CD4-positive, alpha-beta memory T cell (primary cell): ENCODE results near the gene SYT10. TPM values are rescaled to one million over a fixed set of nuclear protein-coding genes. Genes with fewer than 3 reads are reported as not detected.

Experiments
- CTCF ChIA-PET: fragments of 350-600 bp; sonication (Branson Sonifier 250); formaldehyde crosslinking; loops from one replicate; lab custom pipeline; 2021; ENCODE audit warnings: inconsistent platforms; ENCODE audit not compliant: partially characterized antibody; lab: Charles Lee
- POLR2A ChIA-PET: fragments of 350-600 bp; sonication (Branson Sonifier 250); formaldehyde crosslinking; loops from one replicate; lab custom pipeline; 2021; ENCODE audit not compliant: partially characterized antibody; lab: Charles Lee
- DNase-seq, 5 donors: peaks; one replicate each; pipeline versions ENCODE4 v3.0.0 to v3.0.0-alpha.2; 2020 to 2022; ENCODE audit warnings: mixed read lengths in 1 of 5
- H3K27ac ChIP-seq: one replicate; pipeline ENCODE4 v1.7.0; 2013; ENCODE audit warnings: low read depth, low read length
- H3K27me3 ChIP-seq: 2 replicates; pipeline ENCODE4 v1.7.0; 2013; ENCODE audit warnings: mild to moderate bottlenecking, low read length, moderate library complexity; ENCODE audit not compliant: insufficient read depth
- H3K36me3 ChIP-seq: 2 replicates; pipeline ENCODE4 v1.7.0; 2013; ENCODE audit warnings: mild to moderate bottlenecking, low read length, moderate library complexity; ENCODE audit not compliant: insufficient read depth
- H3K4me1 ChIP-seq: 2 replicates; pipeline ENCODE4 v1.7.0; 2013; ENCODE audit warnings: mild to moderate bottlenecking, low read length, moderate library complexity; ENCODE audit not compliant: insufficient read depth
- H3K4me3 ChIP-seq, 2 donors: one replicate each; pipeline ENCODE4 v1.7.0; 2013; ENCODE audit warnings: low read length in 2 of 2, mild to moderate bottlenecking in 1 of 2
- H3K9me3 ChIP-seq, 2 donors: one replicate each; pipeline ENCODE4 v1.7.0; 2013; ENCODE audit warnings: low read length in 2 of 2, control low read depth in 1 of 2; ENCODE audit not compliant: control insufficient read depth in 1 of 2
- H3K27ac Mint-ChIP-seq, 7 donors: one replicate each; pipeline ENCODE4 v1.8.0; 2020 to 2021; ENCODE audit warnings: mixed read lengths in 7 of 7, mild to moderate bottlenecking in 6 of 7, inconsistent platforms in 3 of 7, moderate library complexity in 3 of 7
- H3K27me3 Mint-ChIP-seq, 2 donors: one replicate each; pipeline ENCODE4 v1.8.0; 2020 to 2021; ENCODE audit warnings: mixed read lengths in 2 of 2
- H3K36me3 Mint-ChIP-seq, 2 donors: one replicate each; pipeline ENCODE4 v1.8.0; 2020 to 2021; ENCODE audit warnings: mixed read lengths in 2 of 2, inconsistent platforms in 1 of 2, mild to moderate bottlenecking in 1 of 2
- H3K4me1 Mint-ChIP-seq, 4 donors: one replicate each; pipeline ENCODE4 v1.8.0; 2020 to 2021; ENCODE audit warnings: mixed read lengths in 4 of 4, mild to moderate bottlenecking in 1 of 4
- H3K4me3 Mint-ChIP-seq, 8 donors: one replicate each; pipeline ENCODE4 v1.8.0; 2020 to 2021; ENCODE audit warnings: mixed read lengths in 8 of 8, mild to moderate bottlenecking in 7 of 8, moderate library complexity in 6 of 8, inconsistent platforms in 3 of 8
- H3K9me3 Mint-ChIP-seq, 8 donors: one replicate each; pipeline ENCODE4 v1.8.0; 2020 to 2021; ENCODE audit warnings: mixed read lengths in 8 of 8, mild to moderate bottlenecking in 5 of 8, inconsistent platforms in 3 of 8, moderate library complexity in 1 of 8
- intact Hi-C: fragments of 100-400 bp; cut with micrococcal nuclease; formaldehyde crosslinking; loops from one replicate; pipeline ENCODE4 v1.15.1; 2023
- polyA plus RNA-seq, 2 donors: library from polyadenylated mRNA; unstranded; fragments of 300-500 nt; fragmentation: Illumina TruSeq; gene quantifications; one replicate each; pipeline ENCODE4 v1.2.3, GENCODE V29; 2021
- total RNA-seq, 2 experiments: library from RNA; stranded (reverse); gene quantifications; one replicate each; pipeline ENCODE4 v1.2.3, GENCODE V29; 2021

The SYT10 gene
- total and polyA plus RNA-seq, 4 experiments from 2014 or later, result not detected

DNA sequence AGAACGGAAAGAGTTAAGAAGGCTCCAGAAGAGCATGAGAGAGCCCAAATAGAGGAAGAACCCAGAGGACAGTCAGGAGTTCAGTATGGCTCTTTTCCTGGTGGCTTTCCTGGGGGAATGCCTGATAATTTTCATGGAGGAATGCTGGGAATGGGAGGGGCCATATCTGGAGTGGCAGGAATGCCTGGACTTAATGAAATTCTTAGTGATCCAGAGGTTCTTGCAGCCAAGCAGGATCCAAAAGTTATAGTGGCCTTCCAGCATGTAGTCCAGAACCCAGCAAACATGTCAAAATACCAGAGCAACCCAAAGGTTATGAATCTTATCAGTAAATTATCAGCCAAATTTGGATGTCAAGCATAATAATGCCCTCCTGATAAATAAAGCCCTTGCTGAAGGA lies 15.5 kb upstream of the SYT10 start:
- Mint-ChIP-seq H3K36me3 (no peaks in the 10 kb centered on the region), H3K9me3 (peaks cover 0 to 11% (median 4%) of the 10 kb centered on the region in 8 donors), H3K4me3 (no peak overlapping the region), H3K4me1 (no peaks in the 10 kb centered on the region), H3K27me3 (no peaks in the 10 kb centered on the region), H3K27ac (no peak overlapping the region)
- Histone ChIP-seq H3K27me3 (no peaks in the 10 kb centered on the region), H3K9me3 (no peaks in the 10 kb centered on the region), H3K4me1 (no peaks in the 10 kb centered on the region), H3K36me3 (no peaks in the 10 kb centered on the region), H3K27ac (no peak overlapping the region), H3K4me3 (no peak overlapping the region)
- POLR2A ChIA-PET, result no interaction called here
- DNase-seq, result no peak
- intact Hi-C loops, result no loop called here
- CTCF ChIA-PET, result no interaction called here

DNA sequence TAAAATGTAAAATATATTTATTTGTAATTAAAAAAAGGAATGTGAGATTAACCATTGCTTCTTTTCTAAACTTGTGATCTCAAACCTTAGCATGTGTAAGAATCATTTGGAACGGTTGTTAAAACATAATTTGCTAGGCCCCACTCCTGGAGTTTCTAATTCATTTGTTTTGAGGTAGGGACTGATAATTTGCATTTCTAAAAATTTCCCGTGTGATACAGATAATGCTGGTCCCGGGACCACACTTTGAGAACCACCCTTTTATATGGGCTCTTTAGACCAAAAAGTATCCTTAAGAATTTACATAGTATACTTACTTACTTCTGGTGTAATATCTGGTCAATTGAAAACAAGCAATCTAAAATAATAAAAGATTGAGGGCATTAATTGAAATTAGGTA lies 10.9 kb upstream of the SYT10 start:
- Histone ChIP-seq H3K27me3 (no peaks in the 10 kb centered on the region), H3K36me3 (no peaks in the 10 kb centered on the region), H3K4me1 (no peaks in the 10 kb centered on the region), H3K27ac (no peak overlapping the region), H3K9me3 (no peaks in the 10 kb centered on the region), H3K4me3 (no peak overlapping the region)
- H3K36me3 Mint-ChIP-seq, result no peaks in the 10 kb centered on the region
- no peaks in the 10 kb centered on the region for H3K4me1 Mint-ChIP-seq
- intact Hi-C loops, result no loop called here
- ChIA-PET POLR2A (no interaction called here), CTCF (no interaction called here)
- H3K4me3 Mint-ChIP-seq, result no peak overlapping the region
- H3K27me3 Mint-ChIP-seq, result no peaks in the 10 kb centered on the region
- no peak for DNase-seq
- peaks cover 0 to 6% (median 2%) of the 10 kb centered on the region in 8 donors for H3K9me3 Mint-ChIP-seq
- no peak overlapping the region for H3K27ac Mint-ChIP-seq

DNA sequence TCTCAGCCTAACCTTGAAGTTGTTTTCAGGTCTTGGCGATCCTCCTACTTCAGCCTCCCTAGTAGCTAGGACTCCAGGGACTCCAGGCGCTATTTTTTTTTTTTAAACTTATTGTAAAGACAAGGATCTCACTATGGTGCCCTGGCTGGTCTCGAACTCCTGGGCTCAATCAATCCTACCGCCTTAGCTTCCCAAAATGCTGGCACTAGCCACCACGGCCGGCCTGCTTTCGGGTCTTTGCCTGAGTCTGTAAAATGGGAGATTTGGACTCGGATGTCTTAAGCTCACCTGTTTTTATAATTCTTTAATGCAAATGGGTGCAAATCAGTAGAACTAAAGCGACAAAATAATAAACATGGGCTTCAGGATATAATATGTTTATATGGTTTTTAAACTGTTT lies 858 bp upstream of the SYT10 start:
- Histone ChIP-seq H3K4me3 (no peak overlapping the region), H3K4me1 (no peaks in the 10 kb centered on the region), H3K27me3 (no peaks in the 10 kb centered on the region), H3K9me3 (no peaks in the 10 kb centered on the region), H3K36me3 (no peaks in the 10 kb centered on the region), H3K27ac (no peak overlapping the region)
- Mint-ChIP-seq H3K36me3 (no peaks in the 10 kb centered on the region), H3K27ac (no peak overlapping the region), H3K4me1 (peaks cover 0 to 14% (median 4%) of the 10 kb centered on the region in 4 donors), H3K27me3 (peaks cover 3 to 15% of the 10 kb centered on the region in 2 donors), H3K4me3 (peak overlapping the region in 1 of 8 donors; percentile 39), H3K9me3 (peaks cover 0 to 5% (median 0%) of the 10 kb centered on the region in 8 donors)
- DNase-seq, result no peak
- ChIA-PET POLR2A (no interaction called here), CTCF (no interaction called here)
- intact Hi-C loops, result no loop called here

DNA sequence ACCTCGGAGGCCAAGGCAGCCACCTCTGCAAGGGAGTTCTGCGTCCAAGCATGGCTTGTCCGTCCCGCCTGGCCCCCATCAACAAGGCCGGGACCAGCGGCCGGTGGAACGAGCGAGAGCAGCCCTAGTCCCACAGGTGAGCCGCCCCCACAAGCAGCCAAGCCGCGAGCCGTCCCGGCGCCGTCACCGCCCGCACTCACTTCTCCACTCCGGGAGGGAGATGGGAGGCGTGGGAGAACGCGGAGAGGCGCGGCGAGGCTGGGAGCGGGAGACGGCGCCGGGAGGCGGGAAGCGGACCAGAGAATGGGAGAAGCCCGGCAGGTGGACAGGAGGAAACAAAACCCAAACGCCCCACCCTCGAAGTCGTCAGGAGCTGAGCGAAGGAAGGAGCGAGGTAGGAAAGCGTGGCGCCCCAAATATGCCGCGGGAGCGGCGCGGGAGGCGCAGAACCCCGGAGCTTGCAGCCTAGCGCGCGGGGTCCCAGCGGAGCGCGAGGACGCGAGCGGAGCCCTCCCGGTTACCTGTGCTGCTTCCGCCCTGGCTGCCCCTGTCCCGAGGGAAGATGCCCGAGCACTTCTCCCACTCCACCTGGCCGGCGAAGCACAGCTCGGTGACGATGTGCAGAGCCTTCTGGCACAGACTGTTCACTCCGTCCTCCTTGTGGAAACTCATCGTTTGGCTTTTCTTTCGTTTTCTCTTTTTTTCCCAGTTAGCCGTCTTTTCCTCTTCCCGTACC lies 600 bp downstream of the SYT10 start:
- peaks cover 3 to 15% of the 10 kb centered on the region in 2 donors for H3K27me3 Mint-ChIP-seq
- ChIA-PET POLR2A (no interaction called here), CTCF (no interaction called here)
- H3K36me3 Mint-ChIP-seq, result no peaks in the 10 kb centered on the region
- H3K4me3 ChIP-seq, result no peak overlapping the region
- peak overlapping the region in 6 of 8 donors; percentile 31 to 77 (median 44) for H3K4me3 Mint-ChIP-seq
- no peaks in the 10 kb centered on the region for H3K4me1 ChIP-seq
- H3K4me1 Mint-ChIP-seq, result peaks cover 0 to 14% (median 4%) of the 10 kb centered on the region in 4 donors
- intact Hi-C loops, result no loop called here
- H3K27me3 ChIP-seq, result no peaks in the 10 kb centered on the region
- no peak overlapping the region for H3K27ac ChIP-seq
- H3K9me3 Mint-ChIP-seq, result peaks cover 0 to 5% (median 0%) of the 10 kb centered on the region in 8 donors
- no peak overlapping the region for H3K27ac Mint-ChIP-seq
- DNase-seq, result no peak
- no peaks in the 10 kb centered on the region for H3K9me3 ChIP-seq
- H3K36me3 ChIP-seq, result no peaks in the 10 kb centered on the region

DNA sequence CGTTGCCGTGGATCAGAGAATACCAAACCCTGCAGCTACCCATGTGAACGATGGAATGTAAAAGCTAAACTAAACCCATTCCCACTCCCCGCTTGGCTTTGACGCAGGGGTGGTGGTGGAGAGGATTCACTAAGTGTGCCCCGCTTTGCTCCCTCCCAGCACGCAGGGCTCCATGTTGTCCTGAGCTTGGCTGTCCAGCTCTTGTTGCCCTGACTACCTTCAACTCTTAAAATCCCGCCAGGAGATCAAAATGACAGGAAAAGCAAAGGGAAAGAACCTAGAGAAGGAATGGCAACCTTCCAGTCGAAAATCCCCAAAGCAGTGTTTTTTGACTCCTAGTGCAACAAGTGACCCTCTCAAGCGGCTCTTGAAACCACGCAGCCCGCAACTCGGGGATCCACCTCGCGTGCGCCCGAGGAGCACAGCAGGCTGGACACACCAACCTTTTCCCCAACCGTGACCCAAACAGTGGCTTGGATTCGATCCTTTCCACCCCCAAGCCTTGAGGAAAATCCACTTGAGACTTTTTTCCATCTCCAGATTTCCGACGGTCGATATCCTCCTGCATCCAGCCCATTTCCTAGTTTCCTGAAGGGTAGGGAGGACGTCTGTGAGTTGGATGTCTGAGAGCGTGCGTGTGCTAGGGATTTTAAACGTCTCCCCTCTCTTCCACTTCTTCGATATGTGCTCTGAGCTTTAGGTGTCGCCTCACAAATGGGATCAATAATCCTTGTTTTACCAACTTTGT lies 1.4 kb downstream of the SYT10 start:
- intact Hi-C loops, result no loop called here
- peaks cover 3 to 15% of the 10 kb centered on the region in 2 donors for H3K27me3 Mint-ChIP-seq
- ChIA-PET POLR2A (no interaction called here), CTCF (no interaction called here)
- no peaks in the 10 kb centered on the region for H3K4me1 ChIP-seq
- H3K36me3 Mint-ChIP-seq, result no peaks in the 10 kb centered on the region
- H3K9me3 Mint-ChIP-seq, result peaks cover 0 to 6% (median 0%) of the 10 kb centered on the region in 8 donors
- no peaks in the 10 kb centered on the region for H3K36me3 ChIP-seq
- no peak for DNase-seq
- H3K4me3 Mint-ChIP-seq, result no peak overlapping the region
- no peak overlapping the region for H3K27ac Mint-ChIP-seq
- H3K4me1 Mint-ChIP-seq, result peaks cover 0 to 14% (median 4%) of the 10 kb centered on the region in 4 donors
- H3K9me3 ChIP-seq, result no peaks in the 10 kb centered on the region
- no peak overlapping the region for H3K27ac ChIP-seq
- no peak overlapping the region for H3K4me3 ChIP-seq
- no peaks in the 10 kb centered on the region for H3K27me3 ChIP-seq

DNA sequence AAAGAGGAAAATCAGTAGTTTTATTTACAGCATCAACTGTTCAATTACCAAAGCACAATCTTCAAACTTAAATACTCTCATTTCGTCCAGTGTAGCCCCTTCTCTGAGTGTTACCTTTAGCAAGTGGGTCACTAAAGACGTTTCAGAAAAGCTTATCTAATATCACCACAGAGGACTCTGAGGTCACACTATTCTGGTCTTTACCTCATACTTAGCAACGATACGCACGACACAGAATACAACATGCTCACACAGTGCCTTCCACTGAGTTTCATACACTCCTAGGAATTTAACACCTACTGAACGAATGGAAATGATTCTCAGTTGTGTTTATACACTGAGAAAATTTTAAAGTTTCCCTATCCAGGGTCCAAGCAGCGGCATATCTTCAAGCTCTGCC lies 2.0 kb downstream of the SYT10 start:
- H3K9me3 Mint-ChIP-seq, result peaks cover 0 to 3% (median 0%) of the 10 kb centered on the region in 8 donors
- Histone ChIP-seq H3K4me1 (no peaks in the 10 kb centered on the region), H3K4me3 (no peak overlapping the region), H3K27me3 (no peaks in the 10 kb centered on the region), H3K9me3 (no peaks in the 10 kb centered on the region), H3K36me3 (no peaks in the 10 kb centered on the region), H3K27ac (no peak overlapping the region)
- no peak overlapping the region for H3K27ac Mint-ChIP-seq
- ChIA-PET POLR2A (no interaction called here), CTCF (no interaction called here)
- DNase-seq, result no peak
- H3K36me3 Mint-ChIP-seq, result no peaks in the 10 kb centered on the region
- H3K4me3 Mint-ChIP-seq, result no peak overlapping the region
- H3K27me3 Mint-ChIP-seq, result peaks cover 3 to 15% of the 10 kb centered on the region in 2 donors
- H3K4me1 Mint-ChIP-seq, result peaks cover 0 to 14% (median 4%) of the 10 kb centered on the region in 4 donors
- intact Hi-C loops, result no loop called here

DNA sequence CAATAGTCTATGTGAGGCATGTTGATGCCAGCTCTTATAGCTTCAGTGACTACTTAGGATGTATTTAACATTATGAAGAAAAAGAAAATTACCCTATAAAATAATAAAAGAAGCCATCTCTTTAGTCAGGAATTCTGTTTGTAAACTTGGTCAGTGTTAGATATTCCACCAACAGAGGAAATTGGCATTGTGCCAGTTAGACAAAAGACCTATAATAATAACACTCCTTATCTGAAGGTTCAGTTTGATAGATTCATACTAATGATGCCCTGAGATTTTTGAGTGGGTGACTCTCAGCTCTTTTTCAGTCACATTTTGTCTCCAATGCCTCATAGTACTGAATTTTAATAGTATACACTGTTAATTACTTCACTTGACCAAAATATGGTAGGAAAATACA lies 6.6 kb downstream of the SYT10 start:
- Histone ChIP-seq H3K9me3 (no peaks in the 10 kb centered on the region), H3K4me3 (no peak overlapping the region), H3K27me3 (no peaks in the 10 kb centered on the region), H3K4me1 (no peaks in the 10 kb centered on the region), H3K27ac (no peak overlapping the region), H3K36me3 (no peaks in the 10 kb centered on the region)
- intact Hi-C loops, result no loop called here
- no peak overlapping the region for H3K4me3 Mint-ChIP-seq
- H3K9me3 Mint-ChIP-seq, result peaks cover 0 to 3% (median 0%) of the 10 kb centered on the region in 8 donors
- H3K27me3 Mint-ChIP-seq, result peaks cover 0 to 6% of the 10 kb centered on the region in 2 donors
- no peak overlapping the region for H3K27ac Mint-ChIP-seq
- ChIA-PET POLR2A (no interaction called here), CTCF (no interaction called here)
- no peaks in the 10 kb centered on the region for H3K4me1 Mint-ChIP-seq
- no peaks in the 10 kb centered on the region for H3K36me3 Mint-ChIP-seq
- no peak for DNase-seq
